IMR-90 (cell line): ENCODE measurements around the gene HOMEZ.

Experiments
- BHLHE40 ChIP-seq: fragments of 150-350 bp; IDR thresholded peaks from 2 replicates; pipeline ENCODE4 v1.6.1; 2016; ENCODE audit warnings: mild to moderate bottlenecking, low read depth, low read length
- CHD1 ChIP-seq: IDR thresholded peaks from 2 replicates; pipeline ENCODE4 v1.6.1; 2012; ENCODE audit warnings: low read depth, low read length, improper control_type of control experiment
- POLR2A ChIP-seq: IDR thresholded peaks from 2 replicates; pipeline ENCODE4 v1.6.1; 2012; ENCODE audit warnings: mild to moderate bottlenecking, low read depth, low read length
- RFX5 ChIP-seq: IDR thresholded peaks from 2 replicates; pipeline ENCODE4 v1.8.0; 2012; ENCODE audit warnings: low read depth, mild to moderate bottlenecking, low read length, moderate library complexity
- TF ChIP-seq, protein P1 (sequence below): conservative IDR thresholded peaks from 2 replicates; pipeline ENCODE4 v1.5.1; 2012; ENCODE audit warnings: mild to moderate bottlenecking, low read depth, low read length, improper control_type of control experiment
- TF ChIP-seq, protein P2 (sequence below): fragments of 150-350 bp; IDR thresholded peaks from 2 replicates; pipeline ENCODE4 v1.6.1; 2016; ENCODE audit warnings: low read depth, mild to moderate bottlenecking, low read length, moderate library complexity, borderline replicate concordance

DNA sequence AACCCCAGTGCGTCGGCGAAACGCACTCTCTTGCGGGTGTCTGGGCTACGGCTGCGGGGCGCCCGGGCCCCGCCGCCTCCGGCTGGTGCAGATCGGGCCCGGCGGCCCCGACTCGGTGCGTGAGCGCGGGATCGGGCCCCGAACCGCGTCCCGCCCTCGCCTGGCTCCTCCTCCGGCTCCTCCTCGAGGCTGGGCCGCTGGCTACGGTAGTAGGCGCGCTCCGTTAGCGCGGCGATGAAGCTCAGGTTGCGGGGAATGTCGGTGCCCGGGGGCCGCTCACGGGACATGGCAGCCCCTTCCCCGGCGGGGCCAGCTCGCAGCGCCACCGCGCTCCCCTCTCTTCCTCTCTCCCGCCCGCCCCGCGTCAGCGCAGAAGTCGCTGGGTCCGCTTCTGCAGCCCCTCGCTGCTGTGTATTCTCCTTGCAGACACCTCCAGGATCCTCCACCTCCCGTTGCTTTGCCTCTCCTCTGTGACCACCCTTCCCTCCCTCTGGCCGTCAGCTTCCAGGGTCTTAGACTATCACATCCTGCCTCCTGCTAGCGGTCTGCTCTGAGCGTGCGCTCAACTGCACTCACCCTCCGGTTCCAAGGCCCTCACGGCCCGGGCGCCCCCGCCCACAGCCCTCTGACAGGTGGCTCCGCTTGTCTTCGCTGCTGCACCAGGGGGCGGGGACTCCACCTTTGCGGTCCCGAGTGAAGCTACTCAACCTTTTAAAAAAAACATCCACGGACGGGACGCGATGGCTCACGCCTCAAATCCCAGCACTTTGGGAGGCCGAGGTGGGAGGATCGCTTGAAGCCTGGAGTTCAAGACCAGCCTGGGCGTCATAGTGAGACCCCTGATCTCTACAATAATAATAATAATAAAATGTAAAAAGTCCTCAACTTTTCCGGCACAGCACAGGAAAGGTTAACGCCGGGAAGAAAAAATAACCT, 16.6 kb upstream of the HOMEZ start, which contains the start of gene PPP1R3E:
- TF ChIP-seq, protein P1, sequence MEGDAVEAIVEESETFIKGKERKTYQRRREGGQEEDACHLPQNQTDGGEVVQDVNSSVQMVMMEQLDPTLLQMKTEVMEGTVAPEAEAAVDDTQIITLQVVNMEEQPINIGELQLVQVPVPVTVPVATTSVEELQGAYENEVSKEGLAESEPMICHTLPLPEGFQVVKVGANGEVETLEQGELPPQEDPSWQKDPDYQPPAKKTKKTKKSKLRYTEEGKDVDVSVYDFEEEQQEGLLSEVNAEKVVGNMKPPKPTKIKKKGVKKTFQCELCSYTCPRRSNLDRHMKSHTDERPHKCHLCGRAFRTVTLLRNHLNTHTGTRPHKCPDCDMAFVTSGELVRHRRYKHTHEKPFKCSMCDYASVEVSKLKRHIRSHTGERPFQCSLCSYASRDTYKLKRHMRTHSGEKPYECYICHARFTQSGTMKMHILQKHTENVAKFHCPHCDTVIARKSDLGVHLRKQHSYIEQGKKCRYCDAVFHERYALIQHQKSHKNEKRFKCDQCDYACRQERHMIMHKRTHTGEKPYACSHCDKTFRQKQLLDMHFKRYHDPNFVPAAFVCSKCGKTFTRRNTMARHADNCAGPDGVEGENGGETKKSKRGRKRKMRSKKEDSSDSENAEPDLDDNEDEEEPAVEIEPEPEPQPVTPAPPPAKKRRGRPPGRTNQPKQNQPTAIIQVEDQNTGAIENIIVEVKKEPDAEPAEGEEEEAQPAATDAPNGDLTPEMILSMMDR: no peak
- TF ChIP-seq RFX5 (no peak), POLR2A (no peak), CHD1 (no peak), BHLHE40 (no peak)
- TF ChIP-seq, protein P2, sequence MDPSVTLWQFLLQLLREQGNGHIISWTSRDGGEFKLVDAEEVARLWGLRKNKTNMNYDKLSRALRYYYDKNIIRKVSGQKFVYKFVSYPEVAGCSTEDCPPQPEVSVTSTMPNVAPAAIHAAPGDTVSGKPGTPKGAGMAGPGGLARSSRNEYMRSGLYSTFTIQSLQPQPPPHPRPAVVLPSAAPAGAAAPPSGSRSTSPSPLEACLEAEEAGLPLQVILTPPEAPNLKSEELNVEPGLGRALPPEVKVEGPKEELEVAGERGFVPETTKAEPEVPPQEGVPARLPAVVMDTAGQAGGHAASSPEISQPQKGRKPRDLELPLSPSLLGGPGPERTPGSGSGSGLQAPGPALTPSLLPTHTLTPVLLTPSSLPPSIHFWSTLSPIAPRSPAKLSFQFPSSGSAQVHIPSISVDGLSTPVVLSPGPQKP: no peak
